ENCODE measurements around the gene SAP30BP.

Gene SAP30BP

DNA sequence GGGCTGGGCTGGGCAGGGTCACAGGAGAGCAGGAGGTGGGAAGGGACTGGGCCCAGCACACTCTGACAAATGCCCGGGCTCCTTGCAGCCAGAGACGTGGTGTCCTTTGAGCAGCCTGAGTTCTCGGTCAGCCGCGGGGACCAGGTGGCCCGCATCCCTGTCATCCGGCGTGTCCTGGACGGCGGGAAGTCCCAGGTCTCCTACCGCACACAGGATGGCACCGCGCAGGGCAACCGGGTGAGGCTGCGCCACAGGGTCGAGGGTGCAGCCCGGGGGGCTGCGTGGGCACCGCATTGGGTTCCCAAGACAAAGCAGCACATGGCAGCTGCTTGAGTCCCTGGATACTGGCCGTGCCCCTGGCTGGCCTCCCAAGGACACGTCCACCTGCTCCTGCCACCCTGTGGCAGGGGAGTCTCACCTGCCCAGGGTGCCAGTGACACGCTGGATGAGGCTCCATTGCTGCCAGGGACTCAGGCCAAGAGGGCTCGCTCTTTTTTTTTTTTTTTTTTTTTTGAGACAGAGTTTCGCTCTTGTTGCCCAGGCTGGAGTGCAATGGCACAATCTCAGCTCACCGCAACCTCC is 76.6 kb downstream of the SAP30BP start:
- no peak for DNase-seq

DNA sequence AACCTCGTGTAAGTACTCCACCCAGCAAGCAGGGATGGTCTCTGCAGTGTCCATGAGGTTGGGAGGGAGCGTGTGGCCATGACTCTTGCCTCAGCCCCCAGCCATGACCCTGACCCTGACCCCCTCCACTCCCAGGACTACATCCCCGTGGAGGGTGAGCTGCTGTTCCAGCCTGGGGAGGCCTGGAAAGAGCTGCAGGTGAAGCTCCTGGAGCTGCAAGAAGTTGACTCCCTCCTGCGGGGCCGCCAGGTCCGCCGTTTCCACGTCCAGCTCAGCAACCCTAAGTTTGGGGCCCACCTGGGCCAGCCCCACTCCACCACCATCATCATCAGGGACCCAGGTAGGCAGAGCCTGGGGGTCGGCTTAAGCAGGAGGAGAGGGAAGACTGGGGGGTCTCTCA is 81.6 kb downstream of the SAP30BP start:
- DNase-seq: no peak

DNA sequence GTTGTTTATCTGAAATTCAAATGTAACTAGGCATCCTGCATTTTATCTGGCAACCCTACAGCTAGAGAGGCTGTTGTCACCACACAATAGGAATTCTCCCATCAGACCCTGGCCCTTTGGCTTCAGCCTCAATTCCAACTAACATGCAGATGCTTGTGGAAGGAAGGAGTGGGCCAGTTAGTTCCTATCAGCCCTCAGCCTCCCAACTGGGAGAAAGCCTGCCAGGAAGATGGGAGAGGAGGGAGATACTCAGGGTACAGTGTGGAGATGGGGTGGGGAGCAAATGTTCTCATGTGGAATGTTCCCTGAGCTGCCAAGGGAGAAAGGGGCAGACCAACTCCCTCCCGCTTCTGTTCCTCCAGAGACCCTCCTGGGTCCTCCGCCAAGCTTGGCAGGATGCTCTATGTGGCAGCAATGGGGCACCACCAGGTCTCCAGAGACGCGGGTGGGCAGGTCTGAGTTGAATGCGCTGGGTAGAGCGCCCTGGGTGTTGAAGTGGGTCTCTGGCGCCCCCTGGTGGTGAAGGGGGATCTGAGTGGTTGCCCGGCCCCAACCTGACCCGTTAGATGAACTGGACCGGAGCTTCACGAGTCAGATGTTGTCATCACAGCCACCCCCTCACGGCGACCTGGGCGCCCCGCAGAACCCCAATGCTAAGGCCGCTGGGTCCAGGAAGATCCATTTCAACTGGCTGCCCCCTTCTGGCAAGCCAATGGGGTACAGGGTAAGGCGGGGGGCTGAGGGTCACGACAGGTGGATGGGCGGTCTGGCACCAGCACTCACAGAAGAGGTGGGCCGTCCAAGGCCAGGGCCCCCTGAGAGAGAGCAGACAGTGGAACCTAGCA is 82.6 kb downstream of the SAP30BP start:
- DNase-seq: peak; percentile 99

DNA sequence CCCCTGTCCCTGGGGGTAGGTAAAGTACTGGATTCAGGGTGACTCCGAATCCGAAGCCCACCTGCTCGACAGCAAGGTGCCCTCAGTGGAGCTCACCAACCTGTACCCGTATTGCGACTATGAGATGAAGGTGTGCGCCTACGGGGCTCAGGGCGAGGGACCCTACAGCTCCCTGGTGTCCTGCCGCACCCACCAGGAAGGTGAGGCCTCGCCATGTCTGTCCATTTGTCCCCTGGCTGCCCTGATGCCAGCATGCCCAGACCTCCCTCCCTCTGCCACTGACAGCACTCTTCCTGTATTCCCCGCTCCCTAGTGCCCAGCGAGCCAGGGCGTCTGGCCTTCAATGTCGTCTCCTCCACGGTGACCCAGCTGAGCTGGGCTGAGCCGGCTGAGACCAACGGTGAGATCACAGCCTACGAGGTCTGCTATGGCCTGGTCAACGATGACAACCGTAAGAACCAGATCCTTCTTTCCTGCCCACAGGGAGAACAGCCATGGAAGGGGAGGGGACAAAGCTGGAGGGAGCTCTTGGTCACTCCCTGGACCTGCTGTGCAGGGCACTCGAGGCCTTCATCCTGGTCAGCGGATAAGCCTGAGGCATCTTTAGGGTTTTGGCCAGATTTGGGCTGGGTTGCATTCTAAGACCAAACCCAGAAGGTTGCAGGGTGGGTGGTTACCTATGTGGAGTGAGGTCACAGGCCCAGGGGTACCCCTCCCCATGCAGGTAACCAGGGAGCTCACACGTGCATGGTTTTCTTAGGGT is 83.7 kb downstream of the SAP30BP start:
- DNase-seq: no peak

DNA sequence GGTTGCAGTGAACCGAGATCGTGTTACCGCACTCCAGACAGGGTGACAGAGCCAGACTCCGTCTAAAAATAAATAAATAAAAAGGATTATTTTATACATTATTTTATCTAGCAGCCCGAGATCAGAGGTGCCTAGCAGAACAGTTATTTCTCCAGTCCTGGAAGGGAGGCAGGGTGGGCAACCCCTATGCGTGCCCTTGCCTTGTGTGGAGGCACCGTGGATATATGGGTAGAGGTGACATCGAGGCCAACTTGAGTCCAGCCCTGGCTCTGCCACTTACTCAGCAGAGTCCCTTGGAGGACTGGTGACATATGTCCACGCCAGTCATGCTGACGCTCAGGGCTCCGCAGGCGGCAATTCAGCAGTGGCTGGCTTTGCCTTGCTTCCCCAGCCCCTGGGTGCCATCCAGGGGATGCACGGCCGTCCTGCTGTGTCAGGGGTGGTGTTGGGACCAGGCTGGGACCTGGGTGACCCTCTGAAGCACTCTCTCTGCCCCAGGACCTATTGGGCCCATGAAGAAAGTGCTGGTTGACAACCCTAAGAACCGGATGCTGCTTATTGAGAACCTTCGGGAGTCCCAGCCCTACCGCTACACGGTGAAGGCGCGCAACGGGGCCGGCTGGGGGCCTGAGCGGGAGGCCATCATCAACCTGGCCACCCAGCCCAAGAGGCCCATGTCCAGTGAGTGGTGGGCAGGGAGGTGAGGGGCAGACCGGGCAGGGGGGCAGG is 84.7 kb downstream of the SAP30BP start:
- DNase-seq: no peak

DNA sequence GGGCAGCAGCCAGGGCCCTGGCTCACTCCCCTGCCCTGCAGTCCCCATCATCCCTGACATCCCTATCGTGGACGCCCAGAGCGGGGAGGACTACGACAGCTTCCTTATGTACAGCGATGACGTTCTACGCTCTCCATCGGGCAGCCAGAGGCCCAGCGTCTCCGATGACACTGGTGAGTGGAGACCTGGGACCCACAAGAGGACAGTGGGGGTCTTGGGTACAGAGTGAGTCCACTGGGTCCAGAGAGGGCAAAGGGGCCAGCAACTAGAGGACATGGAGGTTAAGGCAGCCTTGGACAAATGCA is 85.2 kb downstream of the SAP30BP start:
- no peak for DNase-seq

DNA sequence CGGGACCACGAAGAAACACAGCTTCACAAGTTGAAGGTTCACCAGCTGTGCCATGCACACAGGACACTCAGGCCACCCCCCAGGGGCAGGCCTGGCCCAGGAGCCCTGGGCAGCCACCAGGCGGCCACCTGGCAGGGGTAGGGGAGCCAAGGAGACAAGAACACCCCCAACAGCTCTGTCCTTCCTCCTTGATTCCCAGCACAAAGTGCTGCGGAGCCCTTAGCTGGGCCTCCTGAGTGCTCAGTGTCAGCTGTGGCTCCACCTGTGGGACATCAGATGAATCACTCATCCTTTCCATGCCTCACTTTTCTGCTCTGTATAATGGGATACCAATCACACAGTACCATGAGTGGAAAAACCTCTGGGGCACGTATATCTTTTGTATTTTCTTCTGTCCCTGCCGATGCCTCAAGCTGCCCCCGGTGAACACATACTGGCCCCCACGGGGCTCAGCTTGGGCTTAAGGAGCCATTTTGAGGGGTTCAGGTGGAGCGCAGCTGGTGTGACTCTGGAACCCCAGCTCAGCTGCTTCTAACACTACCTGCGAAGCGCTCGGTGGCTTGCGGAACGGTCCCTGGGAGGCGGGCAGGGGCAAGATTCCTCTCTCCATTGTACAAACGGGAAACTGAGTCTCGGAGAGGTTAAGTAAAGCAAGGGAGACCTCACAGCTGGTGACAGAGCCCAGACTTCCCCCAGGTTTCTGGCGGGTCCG is 85.8 kb downstream of the SAP30BP start:
- no peak for DNase-seq

DNA sequence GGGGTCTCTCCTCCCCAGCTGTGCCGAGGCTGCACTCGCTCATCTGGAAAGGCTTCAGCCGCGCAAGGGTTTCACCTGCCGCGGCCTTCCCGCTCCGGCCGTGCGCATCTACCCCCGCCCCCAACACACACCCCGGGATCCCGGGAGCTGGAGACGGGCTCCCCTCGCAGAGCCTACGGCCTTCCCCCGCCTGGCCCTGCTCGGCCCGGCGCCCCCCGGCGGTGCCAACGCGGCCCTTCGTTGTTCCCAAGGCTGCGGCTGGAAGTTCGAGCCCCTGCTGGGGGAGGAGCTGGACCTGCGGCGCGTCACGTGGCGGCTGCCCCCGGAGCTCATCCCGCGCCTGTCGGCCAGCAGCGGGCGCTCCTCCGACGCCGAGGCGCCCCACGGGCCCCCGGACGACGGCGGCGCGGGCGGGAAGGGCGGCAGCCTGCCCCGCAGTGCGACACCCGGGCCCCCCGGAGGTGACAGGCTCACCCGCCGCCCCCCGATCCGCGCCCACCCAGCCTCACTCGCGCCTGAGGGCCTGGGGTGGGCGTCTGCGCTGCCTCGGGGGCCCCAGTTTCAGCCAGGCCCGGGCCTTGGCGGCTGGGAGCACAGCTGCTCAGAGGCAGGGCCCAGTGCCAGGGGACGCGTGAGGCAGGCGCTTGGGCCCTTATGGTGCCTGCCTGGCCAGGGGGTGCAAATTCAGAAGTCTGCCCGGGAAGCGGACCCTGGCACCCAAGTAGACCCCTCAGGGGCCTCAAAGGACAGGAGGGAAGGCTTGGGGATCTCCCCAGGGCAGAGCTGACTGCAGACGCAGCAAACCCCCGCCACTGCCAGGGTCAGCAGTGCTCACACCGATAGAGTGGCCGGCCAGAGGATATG is 86.6 kb downstream of the SAP30BP start:
- DNase-seq: peak; percentile 87

DNA sequence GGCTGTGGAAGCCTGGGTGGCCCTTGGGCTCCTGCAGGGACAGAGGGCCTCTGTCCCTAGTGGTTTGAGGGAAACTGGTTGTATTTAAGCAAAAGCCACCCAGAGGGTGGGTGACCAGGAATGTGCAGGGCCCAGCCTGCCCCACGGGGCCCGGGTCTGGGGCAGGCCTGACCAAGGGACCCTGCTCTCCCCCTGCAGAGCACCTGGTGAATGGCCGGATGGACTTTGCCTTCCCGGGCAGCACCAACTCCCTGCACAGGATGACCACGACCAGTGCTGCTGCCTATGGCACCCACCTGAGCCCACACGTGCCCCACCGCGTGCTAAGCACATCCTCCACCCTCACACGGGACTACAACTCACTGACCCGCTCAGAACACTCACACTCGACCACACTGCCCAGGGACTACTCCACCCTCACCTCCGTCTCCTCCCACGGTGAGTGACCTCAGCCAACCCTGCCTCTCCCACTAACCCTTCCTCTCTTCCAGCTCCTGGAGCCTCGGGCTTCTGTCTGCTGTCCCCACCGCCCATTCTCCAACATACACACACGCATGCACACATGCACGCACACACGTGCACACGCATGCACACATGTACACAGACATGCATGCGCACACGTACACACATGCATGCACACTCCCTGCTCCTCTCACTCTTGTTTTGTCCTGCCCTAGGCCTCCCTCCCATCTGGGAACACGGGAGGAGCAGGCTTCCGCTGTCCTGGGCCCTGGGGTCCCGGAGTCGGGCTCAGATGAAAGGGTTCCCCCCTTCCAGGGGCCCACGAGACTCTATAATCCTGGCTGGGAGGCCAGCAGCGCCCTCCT is 87.5 kb downstream of the SAP30BP start:
- DNase-seq: no peak

DNA sequence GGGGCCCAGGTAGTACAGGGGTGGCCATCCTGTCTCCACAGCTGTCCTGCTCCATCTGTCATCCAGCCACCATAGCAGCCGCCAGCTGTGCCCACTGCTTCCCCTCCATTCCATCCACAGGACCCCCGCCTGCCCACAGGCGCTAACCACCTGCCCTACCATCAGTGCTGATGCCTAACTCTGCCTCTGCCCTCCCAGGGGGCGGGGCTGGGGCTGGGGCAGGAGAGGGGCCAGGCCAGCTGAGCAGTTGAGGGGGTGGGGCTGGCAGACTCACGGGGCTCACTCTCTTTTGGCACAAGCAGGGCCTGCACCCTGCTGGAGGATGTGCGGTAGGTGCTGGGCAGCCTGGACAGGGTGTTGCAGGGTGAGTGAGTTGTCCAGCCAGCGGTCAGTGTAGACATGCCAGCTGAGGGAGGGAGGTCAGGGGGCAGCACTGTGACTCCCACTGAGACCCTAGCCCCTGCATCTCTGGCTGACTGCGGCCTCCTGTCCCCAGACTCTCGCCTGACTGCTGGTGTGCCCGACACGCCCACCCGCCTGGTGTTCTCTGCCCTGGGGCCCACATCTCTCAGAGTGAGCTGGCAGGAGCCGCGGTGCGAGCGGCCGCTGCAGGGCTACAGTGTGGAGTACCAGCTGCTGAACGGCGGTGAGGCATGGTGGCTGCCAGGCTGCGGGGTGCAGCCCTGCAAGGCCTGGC is 88.2 kb downstream of the SAP30BP start:
- no peak for DNase-seq

DNA sequence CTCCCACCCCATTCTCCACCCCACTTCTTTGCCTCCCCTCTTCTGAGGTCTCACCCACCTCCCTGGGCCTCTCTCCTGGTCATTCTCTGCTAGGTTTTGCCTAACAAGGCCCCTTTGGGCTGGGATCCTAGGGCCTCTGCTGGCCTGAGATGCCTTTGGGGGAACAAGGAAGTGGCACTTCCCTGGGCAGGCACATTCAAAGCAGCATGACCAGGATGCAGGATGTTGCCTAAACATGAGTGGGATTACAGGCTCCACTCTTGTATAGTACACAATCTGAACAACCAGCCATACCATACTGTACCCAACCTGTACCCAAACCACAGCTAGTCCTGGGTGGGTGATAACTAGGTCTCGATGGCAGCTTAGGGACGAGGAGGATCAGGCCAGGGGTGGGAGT is 88.9 kb downstream of the SAP30BP start:
- DNase-seq: no peak

DNA sequence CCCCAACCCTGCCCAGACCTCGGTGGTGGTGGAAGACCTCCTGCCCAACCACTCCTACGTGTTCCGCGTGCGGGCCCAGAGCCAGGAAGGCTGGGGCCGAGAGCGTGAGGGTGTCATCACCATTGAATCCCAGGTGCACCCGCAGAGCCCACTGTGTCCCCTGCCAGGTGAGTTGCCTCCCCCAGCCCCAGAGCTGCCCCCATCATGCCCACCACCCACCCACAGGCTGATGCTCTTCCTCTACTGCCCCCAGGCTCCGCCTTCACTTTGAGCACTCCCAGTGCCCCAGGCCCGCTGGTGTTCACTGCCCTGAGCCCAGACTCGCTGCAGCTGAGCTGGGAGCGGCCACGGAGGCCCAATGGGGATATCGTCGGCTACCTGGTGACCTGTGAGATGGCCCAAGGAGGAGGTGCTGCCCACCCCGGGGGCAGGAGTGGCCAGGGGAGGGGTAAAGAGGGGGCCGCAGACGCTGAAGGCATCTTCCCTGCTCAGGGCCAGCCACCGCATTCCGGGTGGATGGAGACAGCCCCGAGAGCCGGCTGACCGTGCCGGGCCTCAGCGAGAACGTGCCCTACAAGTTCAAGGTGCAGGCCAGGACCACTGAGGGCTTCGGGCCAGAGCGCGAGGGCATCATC is 89.4 kb downstream of the SAP30BP start:
- DNase-seq: no peak

DNA sequence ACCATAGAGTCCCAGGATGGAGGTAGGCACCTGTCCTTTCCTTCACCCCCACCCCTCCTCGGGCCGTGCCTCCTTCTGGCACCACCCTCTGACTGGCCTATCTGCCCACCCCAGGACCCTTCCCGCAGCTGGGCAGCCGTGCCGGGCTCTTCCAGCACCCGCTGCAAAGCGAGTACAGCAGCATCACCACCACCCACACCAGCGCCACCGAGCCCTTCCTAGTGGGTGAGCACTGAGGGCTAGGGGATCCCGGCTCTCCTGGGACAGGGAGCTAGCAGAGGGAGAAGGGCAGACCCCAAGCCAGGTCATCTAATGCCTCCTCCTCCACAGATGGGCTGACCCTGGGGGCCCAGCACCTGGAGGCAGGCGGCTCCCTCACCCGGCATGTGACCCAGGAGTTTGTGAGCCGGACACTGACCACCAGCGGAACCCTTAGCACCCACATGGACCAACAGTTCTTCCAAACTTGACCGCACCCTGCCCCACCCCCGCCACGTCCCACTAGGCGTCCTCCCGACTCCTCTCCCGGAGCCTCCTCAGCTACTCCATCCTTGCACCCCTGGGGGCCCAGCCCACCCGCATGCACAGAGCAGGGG is 90.0 kb downstream of the SAP30BP start:
- no peak for DNase-seq
